HG02885 (cell line): ENCODE results near the gene SPDYC.
A peak's percentile ranks its signal among the peaks of the same experiment; 100 is the strongest.
"Not testable (repeated sequence)": the region's sequence is repeated elsewhere in the genome, so short reads cannot be mapped to it uniquely, and the experiment has no call there.

Experiments
- ATAC-seq: cut with Tn5 transposase; IDR thresholded peaks from one replicate; pipeline ENCODE4 v1.9.1; 2021; ENCODE audit warnings: mild to moderate bottlenecking; ENCODE audit not compliant: unreplicated experiment, poor library complexity

Gene SPDYC

DNA sequence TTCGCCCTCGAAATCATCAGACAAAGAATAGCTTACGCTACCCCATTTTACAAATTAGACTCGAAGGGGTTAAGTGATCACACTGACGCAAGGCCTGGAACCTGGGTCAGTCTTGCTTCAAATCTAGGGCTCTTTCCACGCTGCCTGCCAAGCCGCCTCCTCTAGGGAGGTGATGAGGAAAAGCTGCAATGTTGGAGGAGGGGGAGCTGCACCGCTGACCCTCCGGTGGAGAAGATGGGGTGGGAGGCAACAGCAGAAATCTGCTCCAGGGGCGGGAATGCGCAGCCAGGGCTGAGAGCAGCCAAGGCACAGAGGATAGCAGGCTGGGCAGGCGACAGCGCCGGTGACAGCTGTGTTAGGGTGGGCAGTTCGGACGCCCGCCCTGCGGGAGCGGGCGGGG, 36.3 kb upstream of the SPDYC start:
- ATAC-seq: no peak

DNA sequence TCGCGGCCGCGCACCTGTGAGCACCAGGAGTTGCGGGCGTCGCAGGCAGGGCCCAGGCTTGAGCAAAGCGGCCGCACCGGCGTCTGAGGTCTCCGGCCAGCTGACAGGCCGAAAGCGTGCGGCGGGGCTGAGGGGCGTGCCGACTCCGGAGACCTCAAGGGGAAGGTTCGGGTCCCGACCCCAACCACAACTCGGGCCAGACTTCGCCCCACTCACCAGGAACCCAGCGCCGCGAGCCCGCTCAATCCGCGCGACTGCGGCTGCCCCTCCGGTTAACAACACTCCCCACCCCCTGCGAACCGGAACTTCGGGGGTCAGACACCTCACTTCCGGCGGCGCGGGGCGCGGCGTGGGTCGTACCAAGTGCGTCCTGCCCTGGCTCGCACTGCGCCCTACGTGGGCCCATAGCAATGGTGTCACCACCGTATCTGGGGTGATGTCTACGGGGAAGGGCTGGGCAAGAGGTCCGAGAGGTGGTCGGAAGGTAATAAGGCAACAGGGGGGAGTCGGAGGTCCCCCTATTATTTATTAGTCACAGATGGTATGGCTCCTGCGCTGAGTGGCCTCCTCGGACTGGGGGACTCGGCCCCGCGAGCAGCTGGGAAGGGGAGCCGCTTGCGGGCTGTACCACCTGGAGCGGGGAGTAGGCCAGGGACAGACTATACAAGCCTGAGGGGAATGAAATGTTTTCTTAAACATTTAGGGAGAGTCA, 35.6 kb upstream of the SPDYC start, which contains the start of gene SYVN1:
Gene SYVN1, minus strand, starts transcription at position 280 of the 712 bp plus-strand sequence. CDS start 918 bp downstream, outside the sequence.
- ATAC-seq: peak; percentile 61

DNA sequence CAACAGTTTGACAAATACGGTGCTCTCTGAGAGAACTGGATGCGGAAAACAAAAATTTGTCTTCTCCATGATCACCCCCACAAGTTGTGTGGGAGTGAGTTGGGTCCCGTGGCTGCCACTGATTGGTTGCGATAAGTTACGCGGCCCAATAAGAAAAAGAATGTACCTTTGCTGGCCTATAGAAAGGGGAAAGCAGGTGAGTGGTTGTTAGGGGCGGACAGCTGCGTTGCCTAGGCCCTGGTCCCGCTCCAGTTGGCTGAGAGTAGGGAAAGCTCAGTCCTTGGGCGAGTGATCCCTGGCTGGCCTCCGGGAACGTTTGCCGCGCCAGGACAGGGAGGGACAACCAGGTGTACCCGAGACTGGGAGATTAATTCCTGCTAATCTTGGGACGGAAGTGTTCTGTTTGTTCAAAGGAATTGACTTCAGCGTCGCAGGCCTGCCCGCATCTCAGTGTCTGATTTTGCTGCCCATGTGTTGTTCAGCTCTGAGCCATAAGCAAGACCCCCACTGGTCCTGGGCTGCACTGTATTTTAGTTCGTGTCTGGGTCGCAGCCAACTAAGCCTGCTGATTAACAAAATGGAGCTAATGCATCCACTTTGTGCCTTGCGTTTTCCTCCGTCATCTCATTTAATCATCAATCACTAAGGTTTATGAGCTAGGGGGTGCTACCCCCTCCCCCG, 34.9 kb upstream of the SPDYC start:
- ATAC-seq: peak; percentile 75

DNA sequence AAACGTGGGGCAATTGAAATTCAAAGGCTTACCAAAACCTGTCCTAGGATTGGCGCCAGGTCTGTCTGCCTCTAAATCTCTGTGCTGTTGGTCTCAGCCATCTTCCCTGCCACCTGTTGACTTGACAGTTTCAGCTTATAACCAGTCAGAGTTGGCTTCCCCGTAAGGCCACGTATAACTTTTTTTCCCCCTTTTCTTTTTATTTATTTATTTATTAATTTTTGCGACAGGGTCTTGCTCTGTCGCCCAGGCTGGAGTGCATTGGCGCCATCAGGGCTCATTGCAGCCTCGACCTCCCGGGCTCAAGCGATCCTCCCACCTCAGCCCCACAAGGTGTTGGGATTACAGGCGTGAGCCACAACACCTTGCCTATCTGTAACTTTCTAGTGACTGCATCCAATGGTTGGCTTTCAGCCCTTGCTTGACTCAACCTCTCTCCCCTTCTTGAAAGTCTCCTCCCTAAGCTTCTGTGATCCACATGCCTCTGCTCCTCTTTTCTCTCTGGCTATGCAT, 34.3 kb upstream of the SPDYC start:
- no peak for ATAC-seq

DNA sequence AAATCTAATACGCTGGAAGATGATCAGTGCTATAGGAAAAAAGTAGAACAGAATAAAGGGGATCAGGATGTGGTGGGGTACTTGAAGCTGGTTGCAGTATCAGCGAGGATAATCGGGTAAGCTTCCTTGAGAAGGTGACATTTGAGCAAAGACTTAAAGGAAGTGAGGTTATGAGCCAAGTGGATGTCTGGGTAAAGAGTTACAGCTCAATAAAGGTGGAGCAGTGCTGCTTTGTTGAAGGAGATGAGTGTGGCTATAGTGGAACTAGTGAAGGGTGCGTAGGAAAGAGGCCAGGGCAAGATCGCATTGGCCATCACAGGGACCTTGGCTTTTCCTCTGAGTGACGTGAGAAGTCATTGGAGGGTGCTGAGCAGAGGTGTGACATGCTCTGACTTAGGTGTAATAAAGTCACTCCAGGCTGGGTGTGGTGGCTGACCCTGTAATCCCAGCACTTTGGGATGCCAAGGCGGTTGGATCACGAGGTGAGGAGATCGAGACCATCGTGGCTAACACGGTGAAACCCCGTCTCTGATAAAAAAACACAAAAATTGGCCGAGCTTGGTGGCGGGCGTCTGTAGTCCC, 33.4 kb upstream of the SPDYC start:
- ATAC-seq: no peak

DNA sequence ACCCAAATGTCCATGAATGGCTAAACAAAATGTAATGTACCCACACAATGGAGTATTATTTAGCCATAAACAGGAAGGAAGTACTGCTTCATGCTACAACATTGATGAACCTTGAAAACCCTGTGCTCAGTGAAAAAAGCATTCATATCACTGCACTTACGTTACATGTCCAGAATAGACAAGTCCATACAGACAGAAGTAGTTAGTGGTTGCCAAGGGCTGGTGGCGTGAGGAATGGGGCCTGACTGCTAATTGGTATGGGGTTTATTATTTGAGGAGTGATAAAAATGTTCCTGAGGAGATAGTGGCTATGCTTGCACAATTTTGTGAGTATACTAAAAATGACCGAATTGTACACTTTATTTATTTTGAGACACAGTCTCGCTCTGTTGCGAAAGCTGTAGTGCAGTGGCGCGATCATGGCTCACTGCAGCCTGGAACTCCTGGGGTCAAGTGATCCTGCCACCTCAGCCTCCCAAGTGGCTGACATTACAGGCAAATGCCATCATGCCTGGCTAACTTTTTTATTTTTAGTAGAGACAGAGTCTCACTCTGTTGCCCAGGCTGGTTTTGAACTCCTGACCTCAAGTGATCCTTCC, 28.0 kb upstream of the SPDYC start:
- no peak for ATAC-seq

DNA sequence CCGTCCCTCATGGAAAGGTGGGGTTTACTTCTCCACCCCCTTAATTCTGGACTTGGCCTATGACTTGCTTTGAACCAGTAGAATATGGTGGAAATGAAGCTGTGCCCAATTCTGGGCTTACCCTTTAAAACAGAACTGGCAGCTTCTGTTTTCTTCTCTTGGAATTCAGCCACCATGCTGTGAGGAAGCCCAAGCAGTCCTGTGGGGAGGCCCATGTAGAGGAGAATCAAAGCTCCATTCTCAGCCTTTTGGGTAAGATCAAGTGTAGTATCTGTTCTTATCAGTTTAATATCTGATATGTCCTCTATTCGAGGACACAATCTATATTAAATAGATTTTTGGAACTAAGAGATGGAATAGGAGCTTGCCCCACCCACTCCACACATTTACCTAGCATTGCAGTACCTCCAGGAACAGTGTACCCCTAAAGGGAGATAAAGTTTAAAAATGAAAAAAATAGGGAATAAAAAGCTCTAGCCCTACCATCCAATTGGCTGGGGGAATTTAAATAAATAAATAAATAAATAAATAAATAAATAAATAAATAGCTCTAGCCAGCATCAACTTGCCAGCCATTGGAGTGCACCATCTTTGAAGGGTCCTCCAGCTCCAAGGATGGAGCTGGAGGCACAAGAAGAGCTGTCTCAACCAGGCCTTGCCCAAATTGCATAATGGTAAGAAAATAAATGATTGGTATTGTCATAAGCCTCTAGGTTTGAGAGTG, 22.5 kb upstream of the SPDYC start:
- ATAC-seq: no peak

DNA sequence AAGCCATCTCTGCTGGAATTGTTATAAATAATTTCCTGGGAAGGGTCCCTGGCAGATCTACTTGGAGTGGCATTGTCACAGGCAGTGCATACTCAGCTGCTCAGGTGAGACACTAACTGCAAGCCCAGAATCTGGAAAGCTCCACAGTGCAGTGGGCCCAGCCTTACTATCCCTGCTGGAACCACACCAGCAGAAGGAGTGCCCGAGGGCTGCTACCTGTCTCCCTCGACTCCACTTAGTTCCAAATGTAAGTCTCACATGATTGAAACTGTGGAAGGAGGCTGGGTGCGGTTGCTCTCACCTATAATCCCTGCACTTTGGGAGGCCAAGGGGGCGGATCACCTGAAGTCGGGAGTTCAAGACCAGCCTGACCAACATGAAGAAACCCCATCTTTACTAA, 21.4 kb upstream of the SPDYC start:
- ATAC-seq: no peak

DNA sequence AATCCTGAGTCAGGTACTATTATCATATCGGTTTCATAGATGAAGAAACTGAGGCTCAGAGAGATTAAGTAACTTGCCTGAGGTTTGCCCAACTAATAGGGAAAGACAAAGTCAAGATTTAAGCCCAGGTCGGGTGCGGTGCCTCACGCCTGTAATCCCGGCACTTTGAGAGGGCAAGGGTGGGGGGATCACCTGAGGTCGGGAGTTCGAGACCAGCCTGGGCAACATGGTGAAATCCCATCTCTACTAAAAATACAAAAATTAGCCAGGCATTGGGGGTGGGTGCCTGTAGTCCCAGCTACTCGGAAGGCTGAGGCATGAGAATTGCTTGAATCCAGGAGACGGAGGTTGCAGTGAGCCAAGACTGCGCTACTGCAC, 19.9 kb upstream of the SPDYC start:
- not testable (repeated sequence) for ATAC-seq

DNA sequence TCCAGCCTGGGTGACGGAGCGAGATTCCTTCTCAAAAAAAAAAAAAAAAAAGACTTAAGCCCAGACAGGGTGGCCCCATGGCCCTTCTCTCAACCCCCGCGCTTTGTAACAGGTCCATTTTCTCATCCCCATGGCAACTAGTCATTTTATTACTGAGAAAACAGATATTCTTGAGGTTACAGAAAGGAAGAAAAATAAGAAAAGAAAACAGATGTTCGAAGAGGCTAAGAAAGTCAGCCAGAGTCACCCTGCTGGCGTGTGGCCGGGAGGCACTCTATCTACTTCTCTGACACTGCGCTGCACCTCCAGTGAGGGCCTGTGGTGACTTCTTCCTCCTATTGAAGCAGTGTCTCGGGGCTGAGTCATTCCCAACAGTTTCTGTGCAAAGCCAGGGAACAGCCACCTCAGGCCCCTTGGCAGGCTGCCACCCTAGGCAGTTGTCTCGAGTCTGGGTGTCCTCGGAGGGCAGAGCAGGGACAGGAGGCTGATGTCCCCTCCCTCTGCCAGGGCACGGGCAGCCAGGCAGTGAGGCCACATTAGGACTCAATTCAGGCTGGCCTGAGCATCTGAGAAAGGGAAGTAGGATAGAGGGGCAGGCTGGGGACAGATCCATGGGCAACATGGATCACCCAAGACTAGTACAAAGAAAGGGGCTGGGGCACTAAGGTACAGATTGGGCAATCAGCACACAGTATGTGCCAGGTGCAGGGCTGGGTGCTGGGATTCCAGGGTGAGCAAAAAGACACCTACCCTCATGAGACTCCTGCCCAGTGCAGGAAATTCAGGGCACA, 19.3 kb upstream of the SPDYC start:
- ATAC-seq: no peak

DNA sequence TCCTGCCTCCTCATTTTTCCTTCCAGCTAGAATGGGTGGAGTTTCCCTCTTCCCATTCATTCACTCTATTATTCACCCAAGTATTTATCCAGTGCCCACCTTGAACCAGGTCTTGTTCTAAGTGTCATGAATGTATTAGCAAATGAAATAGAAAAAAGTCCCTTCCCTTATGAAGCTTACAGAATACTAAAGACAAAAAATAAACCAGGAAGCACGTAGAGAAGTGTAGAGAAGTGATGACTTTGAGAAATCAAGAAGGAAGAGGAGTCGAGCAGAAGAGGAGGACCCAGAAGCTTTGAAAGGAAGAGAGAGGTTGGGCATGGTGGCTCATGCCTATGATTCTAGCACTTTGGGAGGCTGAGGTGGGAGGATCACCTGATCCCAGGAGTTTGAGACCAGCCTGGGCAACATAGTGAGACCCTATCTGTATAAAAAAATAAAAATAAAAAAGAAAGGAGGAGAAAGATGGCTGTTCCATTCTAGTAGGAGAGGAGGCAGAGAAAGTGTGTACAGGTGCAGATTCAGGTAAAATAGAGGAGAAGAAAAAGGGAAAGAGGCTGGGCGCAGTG, 18.6 kb upstream of the SPDYC start:
- no peak for ATAC-seq

DNA sequence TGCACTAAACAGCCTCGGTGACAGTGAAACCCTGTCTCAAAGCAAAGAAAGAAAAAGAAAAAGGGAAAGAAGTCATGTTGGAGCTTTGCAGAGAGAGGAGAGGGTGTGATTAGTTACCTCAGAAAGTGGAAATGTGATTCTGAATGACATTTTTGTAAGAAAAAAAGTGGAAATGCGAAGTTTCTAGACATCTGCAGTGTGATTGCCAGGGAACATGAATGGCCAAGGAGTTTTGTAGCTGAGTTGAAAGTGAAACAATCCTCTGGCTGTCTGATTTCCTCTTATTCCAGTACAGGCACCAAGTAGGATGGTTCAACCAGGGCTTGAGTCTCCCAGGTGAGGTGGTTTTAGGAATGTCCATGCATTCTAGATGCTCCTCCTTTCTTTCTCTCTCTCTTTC, 17.9 kb upstream of the SPDYC start:
- no peak for ATAC-seq

DNA sequence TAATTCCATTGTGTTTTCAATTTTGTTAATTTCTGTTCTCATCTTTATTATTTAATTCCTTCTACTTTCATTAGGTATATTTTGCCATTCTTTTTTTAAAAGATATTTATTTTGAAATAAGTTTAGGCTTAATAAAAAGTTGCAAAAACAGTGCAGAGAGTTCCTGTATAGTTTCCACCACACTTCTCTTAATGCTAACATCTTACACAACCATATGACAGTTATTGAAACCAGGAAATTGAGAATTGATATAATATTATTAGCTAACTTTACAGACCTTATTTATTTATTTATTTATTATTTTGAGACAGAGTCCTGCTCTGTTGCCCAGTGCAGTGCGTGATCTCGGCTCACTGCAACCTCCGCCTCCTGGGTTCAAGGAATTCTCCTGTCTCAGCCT, 13.8 kb upstream of the SPDYC start:
- no peak for ATAC-seq

DNA sequence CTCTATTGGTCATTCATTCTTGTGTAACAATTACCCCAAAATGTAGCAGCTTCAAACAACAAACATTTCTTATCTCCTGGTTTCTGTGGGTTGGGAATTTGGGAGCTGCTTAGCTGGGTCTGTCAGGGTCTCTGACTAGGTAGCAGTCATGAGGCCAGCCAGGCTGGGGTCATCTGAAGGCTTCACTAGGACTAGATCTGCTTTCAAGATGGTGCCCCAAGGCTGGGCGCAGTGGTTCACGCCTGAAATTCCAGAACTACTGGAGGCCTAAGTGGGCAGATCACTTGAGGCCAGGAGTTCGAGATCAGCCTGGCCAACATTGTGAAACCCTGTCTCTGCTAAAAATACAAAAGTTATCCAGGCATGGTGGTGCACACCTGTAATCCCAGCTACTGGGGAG, 13.1 kb upstream of the SPDYC start:
- no peak for ATAC-seq

DNA sequence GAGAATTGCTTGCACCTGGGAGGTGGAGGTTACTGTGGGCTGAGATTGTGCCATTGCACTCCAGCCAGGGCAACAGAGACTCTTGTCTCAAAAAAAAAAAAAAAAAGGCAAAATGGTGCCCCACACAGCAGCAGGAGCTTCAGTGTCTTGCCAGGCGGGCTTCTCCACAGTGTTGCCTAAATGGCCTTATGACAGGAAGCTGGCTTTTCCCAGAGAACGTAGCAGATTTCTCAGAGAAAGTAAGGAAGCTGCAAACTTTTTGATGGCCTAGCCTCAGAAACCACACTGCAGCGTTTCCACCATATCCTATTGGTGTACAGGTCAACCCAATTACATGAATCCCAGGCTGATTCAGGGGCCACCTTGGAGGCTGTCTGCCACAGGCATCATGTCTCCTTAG, 12.7 kb upstream of the SPDYC start:
- no peak for ATAC-seq

DNA sequence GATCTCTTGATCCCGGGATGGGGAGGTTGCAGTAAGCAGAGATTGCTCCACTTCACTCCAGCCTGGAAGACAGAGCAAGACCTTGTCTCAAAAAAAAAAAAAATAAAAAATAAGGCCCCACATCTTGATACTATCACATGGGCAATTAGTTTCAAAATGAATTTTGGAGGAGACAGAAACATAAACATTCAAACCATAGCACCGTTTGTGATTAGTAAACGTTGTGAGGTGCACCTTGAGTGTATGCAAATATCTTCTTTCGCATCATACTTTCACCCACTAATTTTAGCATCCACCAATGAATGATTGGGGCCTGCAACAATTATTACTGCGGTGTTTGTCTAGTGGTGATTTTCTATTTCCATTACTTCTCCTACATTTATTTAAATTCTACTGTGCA, 11.0 kb upstream of the SPDYC start:
- no peak for ATAC-seq

DNA sequence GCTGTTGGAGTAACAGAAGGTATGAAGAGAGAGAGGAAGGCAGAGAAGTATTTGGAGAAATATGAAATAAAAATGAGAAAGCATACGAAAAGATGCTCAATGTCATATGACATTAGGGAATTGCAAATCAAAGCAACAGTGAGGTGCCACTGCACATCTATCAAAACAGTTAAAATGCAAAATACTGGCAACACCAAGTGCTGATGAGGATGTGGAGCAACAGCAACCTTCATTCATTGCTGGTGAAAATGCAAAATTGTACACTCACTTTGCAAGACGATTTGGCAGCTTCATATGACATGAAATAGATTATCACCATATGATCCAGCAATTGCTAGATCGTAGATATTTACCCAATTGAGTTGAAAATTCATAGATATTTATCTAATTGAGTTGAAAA, 9.4 kb upstream of the SPDYC start:
- ATAC-seq: no peak

DNA sequence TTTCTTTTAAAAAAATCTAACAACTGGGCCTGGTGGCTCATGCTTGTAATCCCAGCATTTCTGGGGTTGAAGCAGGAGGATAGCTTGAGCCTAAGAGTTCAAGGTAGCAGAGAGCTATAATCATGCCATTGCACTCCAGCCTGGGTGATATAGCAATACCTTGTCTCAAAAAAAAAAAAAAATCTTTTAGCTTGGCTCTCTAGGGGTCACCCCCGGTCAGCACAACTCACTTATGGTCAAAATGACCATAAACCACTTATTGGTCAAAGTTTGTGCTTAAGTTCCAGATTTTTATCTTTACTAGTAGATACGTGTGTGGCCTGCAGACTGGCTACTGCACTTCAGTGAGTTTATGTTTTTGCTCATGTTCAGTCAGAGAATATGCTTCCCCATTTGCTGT, 6.3 kb upstream of the SPDYC start:
- no peak for ATAC-seq
